GM23338 (cell line): Measurements from ENCODE around the gene SLC6A12. TPM values are rescaled to one million over a fixed set of nuclear protein-coding genes. Genes with fewer than 3 reads are reported as not detected.

Experiments
- ATAC-seq: fragments of 200-7000 bp; cut with Tn5 transposase; 3 replicates; pipeline ENCODE4 v1.9.1; 2020
- DNase-seq: peaks from one replicate; pipeline ENCODE4 v3.0.0-alpha.2; 2015; ENCODE audit warnings: low spot score
- H2AFZ ChIP-seq: fragments of 200-600 bp; sonication (generic); 2 replicates; pipeline ENCODE4 v1.8.0; 2016; ENCODE audit warnings: antibody characterized with exemption, mild to moderate bottlenecking, moderate library complexity
- H3F3A ChIP-seq: fragments of 200-600 bp; sonication (generic); replicated peaks from 2 replicates; pipeline ENCODE4 v1.8.0; 2017; ENCODE audit warnings: antibody characterized with exemption, mixed run types, low read depth
- H3K27ac ChIP-seq: fragments of 200-600 bp; sonication (generic); 2 replicates; pipeline ENCODE4 v1.6.1; 2016; ENCODE audit warnings: low read depth
- H3K27me3 ChIP-seq: fragments of 200-600 bp; sonication (generic); 2 replicates; pipeline ENCODE4 v1.8.0; 2016; ENCODE audit warnings: mild to moderate bottlenecking, mixed run types, moderate library complexity; ENCODE audit not compliant: insufficient read depth
- H3K36me3 ChIP-seq: fragments of 200-600 bp; sonication (generic); 2 replicates; pipeline ENCODE4 v1.8.0; 2016; ENCODE audit warnings: mild to moderate bottlenecking; ENCODE audit not compliant: insufficient read depth
- H3K4me1 ChIP-seq: fragments of 200-600 bp; sonication (generic); 2 replicates; pipeline ENCODE4 v1.8.0; 2016; ENCODE audit warnings: mild to moderate bottlenecking, moderate library complexity; ENCODE audit not compliant: insufficient read depth
- H3K4me2 ChIP-seq: fragments of 200-600 bp; sonication (generic); 2 replicates; pipeline ENCODE4 v1.7.1; 2017; ENCODE audit warnings: mixed run types
- H3K4me3 ChIP-seq: fragments of 200-600 bp; sonication (generic); 2 replicates; pipeline ENCODE4 v1.6.1; 2016; ENCODE audit warnings: mixed run types
- H3K79me2 ChIP-seq: fragments of 200-600 bp; sonication (generic); replicated peaks from 2 replicates; pipeline ENCODE4 v1.8.0; 2017; ENCODE audit warnings: mild to moderate bottlenecking; ENCODE audit not compliant: insufficient read depth
- H3K9me2 ChIP-seq: fragments of 200-600 bp; sonication (generic); 2 replicates; pipeline ENCODE4 v1.8.0; 2017; ENCODE audit not compliant: insufficient read depth
- H4K20me1 ChIP-seq: fragments of 200-600 bp; sonication (generic); replicated peaks from 2 replicates; pipeline ENCODE4 v1.8.0; 2017; ENCODE audit warnings: mild to moderate bottlenecking; ENCODE audit not compliant: insufficient read depth
- H3K27ac Mint-ChIP-seq: 2 replicates; pipeline ENCODE4 v1.8.0; 2020; ENCODE audit warnings: inconsistent platforms, mild to moderate bottlenecking, moderate library complexity, mixed read lengths
- H3K27me3 Mint-ChIP-seq: 3 replicates; pipeline ENCODE4 v1.8.0; 2022; ENCODE audit warnings: low read depth, mild to moderate bottlenecking, moderate library complexity, mixed read lengths, inconsistent platforms; ENCODE audit not compliant: insufficient read depth, poor library complexity
- H3K36me3 Mint-ChIP-seq: 3 replicates; pipeline ENCODE4 v1.8.0; 2021; ENCODE audit warnings: low read depth, mild to moderate bottlenecking, inconsistent platforms, moderate library complexity, mixed read lengths
- H3K4me1 Mint-ChIP-seq: 3 replicates; pipeline ENCODE4 v1.8.0; 2020; ENCODE audit warnings: mild to moderate bottlenecking, inconsistent platforms, mixed read lengths
- H3K4me3 Mint-ChIP-seq: 3 replicates; pipeline ENCODE4 v1.8.0; 2021; ENCODE audit warnings: moderate library complexity, mild to moderate bottlenecking, inconsistent platforms, mixed read lengths
- H3K9me3 Mint-ChIP-seq: 3 replicates; pipeline ENCODE4 v1.8.0; 2020; ENCODE audit warnings: moderate library complexity, mild to moderate bottlenecking, inconsistent platforms, mixed read lengths
- CREB1 ChIP-seq: fragments of 250-450 bp; sonication (Bioruptor Pico); IDR thresholded peaks from 2 replicates; pipeline ENCODE4 v1.5.0; 2020; ENCODE audit warnings: low read depth, mild to moderate bottlenecking, moderate library complexity
- EZH2 ChIP-seq: fragments of 200-600 bp; sonication (generic); IDR thresholded peaks from one replicate; pipeline ENCODE4 v1.8.0; 2017; ENCODE audit warnings: antibody characterized with exemption, mild to moderate bottlenecking, low read depth; ENCODE audit not compliant: unreplicated experiment
- EZH2phosphoT487 ChIP-seq: fragments of 200-600 bp; sonication (generic); IDR thresholded peaks from one replicate; pipeline ENCODE4 v1.8.1; 2018; ENCODE audit warnings: antibody characterized with exemption; ENCODE audit not compliant: unreplicated experiment
- JUNB ChIP-seq: IDR thresholded peaks from one replicate; pipeline ENCODE4 v1.6.1; 2016; ENCODE audit warnings: antibody characterized with exemption; ENCODE audit not compliant: unreplicated experiment
- NANOG ChIP-seq: IDR thresholded peaks from 2 replicates; pipeline ENCODE4 v1.6.1; 2016; ENCODE audit warnings: antibody characterized with exemption, borderline replicate concordance
- POLR2AphosphoS5 ChIP-seq: IDR thresholded peaks from 2 replicates; pipeline ENCODE4 v1.6.1; 2016; ENCODE audit warnings: antibody characterized with exemption, low read depth
- STAT1 ChIP-seq: IDR thresholded peaks from one replicate; pipeline ENCODE4 v1.6.1; 2016; ENCODE audit warnings: antibody characterized with exemption; ENCODE audit not compliant: unreplicated experiment
- ZNF114 ChIP-seq: fragments of 250-450 bp; sonication (Bioruptor Pico); IDR thresholded peaks from 2 replicates; pipeline ENCODE4 v1.5.0; 2020; ENCODE audit warnings: mild to moderate bottlenecking, moderate library complexity
- ZNF331 ChIP-seq: fragments of 250-450 bp; sonication (Bioruptor Pico); IDR thresholded peaks from 2 replicates; pipeline ENCODE4 v1.5.0; 2020; ENCODE audit warnings: low read depth, mild to moderate bottlenecking, moderate library complexity
- polyA plus RNA-seq: library from polyadenylated mRNA; unstranded; fragments of >200 nt; fragmentation: Nextera tagmentation; extraction: Ambion mirVana; gene quantifications from 2 replicates; pipeline ENCODE4 v1.2.1, GENCODE V29; 2016
- total RNA-seq: library from RNA; depleted of rRNA; stranded (reverse); fragments of >200 nt; shearing (Covaris generic); gene quantifications from 2 replicates; pipeline ENCODE4 v1.2.3, GENCODE V29; 2014
- TF ChIP-seq, protein P1 (sequence below), 2 experiments: fragments of 200-600 bp in 1 of 2; sonication (generic) in 1 of 2; conservative IDR thresholded peaks; 2 replicates each; pipeline versions ENCODE4 v1.5.1 to v1.6.1; 2016 to 2017; ENCODE audit warnings: antibody characterized with exemption in 2 of 2, low read depth in 2 of 2, mild to moderate bottlenecking in 2 of 2, moderate library complexity in 1 of 2
- TF ChIP-seq, protein P2 (sequence below): IDR thresholded peaks from one replicate; pipeline ENCODE4 v1.6.1; 2018; ENCODE audit warnings: antibody characterized with exemption; ENCODE audit not compliant: unreplicated experiment
- TF ChIP-seq, protein P3 (sequence below): fragments of 250-450 bp; sonication (Bioruptor Pico); IDR thresholded peaks from 2 replicates; pipeline ENCODE4 v1.5.0; 2020; ENCODE audit warnings: mild to moderate bottlenecking, moderate library complexity

The SLC6A12 gene
- total and polyA plus RNA-seq, 2 experiments from 2014 or later, result 0.56 TPM; not detected in 1

DNA sequence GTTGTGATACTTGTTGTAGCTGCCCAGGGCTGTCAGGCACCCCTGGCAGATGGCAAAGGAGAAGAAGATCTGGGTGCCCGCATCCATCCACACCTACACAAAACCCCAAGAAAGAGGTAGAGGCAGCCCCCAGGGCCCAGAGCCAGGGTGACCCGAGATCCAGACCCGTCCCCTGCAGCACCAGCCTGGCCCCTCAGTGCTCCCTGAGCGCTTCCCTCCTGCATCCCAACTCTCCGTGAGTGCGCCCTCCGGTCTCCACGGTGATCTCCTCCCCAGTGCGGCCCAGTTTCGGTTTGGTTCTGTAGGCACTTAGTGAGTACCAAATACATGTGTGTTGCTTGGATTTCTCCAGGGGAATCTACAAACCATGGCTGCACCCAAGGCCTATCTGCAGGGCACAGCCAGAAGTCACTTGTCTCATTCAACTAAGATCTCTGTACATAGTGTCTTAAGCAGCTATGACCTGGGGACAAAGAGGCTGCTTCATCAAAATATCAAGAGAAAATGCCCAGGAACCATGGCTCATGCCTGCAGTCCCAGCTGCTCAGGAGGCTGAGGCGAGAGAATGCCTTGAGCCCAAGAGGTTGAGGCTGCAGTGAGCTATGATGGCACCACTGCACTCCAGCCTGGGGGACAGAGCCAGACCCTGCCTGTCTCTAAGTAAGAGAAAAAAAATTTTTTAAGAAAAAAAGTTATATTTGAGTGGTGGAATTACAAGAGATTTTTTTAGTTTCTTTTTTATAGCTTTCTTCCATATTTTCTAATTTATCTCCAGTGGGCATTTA, 15.9 kb downstream of the SLC6A12 start (continued):
- TF ChIP-seq NANOG (no peak), STAT1 (no peak), POLR2AphosphoS5 (no peak), EZH2 (no peak)
- TF ChIP-seq, protein P1, sequence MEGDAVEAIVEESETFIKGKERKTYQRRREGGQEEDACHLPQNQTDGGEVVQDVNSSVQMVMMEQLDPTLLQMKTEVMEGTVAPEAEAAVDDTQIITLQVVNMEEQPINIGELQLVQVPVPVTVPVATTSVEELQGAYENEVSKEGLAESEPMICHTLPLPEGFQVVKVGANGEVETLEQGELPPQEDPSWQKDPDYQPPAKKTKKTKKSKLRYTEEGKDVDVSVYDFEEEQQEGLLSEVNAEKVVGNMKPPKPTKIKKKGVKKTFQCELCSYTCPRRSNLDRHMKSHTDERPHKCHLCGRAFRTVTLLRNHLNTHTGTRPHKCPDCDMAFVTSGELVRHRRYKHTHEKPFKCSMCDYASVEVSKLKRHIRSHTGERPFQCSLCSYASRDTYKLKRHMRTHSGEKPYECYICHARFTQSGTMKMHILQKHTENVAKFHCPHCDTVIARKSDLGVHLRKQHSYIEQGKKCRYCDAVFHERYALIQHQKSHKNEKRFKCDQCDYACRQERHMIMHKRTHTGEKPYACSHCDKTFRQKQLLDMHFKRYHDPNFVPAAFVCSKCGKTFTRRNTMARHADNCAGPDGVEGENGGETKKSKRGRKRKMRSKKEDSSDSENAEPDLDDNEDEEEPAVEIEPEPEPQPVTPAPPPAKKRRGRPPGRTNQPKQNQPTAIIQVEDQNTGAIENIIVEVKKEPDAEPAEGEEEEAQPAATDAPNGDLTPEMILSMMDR (conservative IDR thresholded peaks at IDR 0.05; ENCODE audit: low read depth in 2 of 2), result no peak
- TF ChIP-seq, protein P2, sequence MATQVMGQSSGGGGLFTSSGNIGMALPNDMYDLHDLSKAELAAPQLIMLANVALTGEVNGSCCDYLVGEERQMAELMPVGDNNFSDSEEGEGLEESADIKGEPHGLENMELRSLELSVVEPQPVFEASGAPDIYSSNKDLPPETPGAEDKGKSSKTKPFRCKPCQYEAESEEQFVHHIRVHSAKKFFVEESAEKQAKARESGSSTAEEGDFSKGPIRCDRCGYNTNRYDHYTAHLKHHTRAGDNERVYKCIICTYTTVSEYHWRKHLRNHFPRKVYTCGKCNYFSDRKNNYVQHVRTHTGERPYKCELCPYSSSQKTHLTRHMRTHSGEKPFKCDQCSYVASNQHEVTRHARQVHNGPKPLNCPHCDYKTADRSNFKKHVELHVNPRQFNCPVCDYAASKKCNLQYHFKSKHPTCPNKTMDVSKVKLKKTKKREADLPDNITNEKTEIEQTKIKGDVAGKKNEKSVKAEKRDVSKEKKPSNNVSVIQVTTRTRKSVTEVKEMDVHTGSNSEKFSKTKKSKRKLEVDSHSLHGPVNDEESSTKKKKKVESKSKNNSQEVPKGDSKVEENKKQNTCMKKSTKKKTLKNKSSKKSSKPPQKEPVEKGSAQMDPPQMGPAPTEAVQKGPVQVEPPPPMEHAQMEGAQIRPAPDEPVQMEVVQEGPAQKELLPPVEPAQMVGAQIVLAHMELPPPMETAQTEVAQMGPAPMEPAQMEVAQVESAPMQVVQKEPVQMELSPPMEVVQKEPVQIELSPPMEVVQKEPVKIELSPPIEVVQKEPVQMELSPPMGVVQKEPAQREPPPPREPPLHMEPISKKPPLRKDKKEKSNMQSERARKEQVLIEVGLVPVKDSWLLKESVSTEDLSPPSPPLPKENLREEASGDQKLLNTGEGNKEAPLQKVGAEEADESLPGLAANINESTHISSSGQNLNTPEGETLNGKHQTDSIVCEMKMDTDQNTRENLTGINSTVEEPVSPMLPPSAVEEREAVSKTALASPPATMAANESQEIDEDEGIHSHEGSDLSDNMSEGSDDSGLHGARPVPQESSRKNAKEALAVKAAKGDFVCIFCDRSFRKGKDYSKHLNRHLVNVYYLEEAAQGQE, result no peak

DNA sequence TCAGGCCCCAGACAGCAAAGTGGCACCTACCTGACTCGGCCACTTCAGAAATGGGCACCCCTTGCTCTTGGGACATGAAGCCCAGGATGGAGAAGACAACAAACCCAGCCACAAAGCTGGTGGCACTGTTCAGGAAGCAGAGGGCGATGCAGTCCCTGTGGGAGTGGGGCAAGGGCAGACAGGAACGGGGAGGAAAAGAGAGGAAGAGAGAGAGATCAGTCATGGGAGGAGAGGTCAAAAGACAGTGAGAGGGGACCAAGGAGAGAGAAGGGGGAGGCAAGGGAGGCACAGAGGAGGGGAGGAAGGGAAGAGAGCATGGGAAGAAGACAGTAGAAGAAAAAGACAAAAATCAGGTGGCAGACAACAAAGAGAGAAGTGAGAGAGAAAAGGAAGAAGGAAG, 16.6 kb downstream of the SLC6A12 start:
- Histone ChIP-seq H3K9me2 (no peaks in the 10 kb centered on the region), H3K79me2 (no peaks in the 10 kb centered on the region), H3K4me1 (peaks cover 23% of the 10 kb centered on the region), H3K27ac (no peak overlapping the region), H2AFZ (no peak overlapping the region), H3K27me3 (peaks cover 13% of the 10 kb centered on the region), H3K36me3 (no peaks in the 10 kb centered on the region), H3F3A (no peaks in the 10 kb centered on the region), H3K4me3 (no peak overlapping the region), H4K20me1 (no peaks in the 10 kb centered on the region), H3K4me2 (no peak overlapping the region)
- Mint-ChIP-seq H3K9me3 (peaks cover 6% of the 10 kb centered on the region; the same call in 2 of the 3 replicates), H3K36me3 (no peaks in the 10 kb centered on the region), H3K4me1 (peaks cover 17% of the 10 kb centered on the region), H3K27ac (no peak overlapping the region), H3K4me3 (no peak overlapping the region), H3K27me3 (peaks cover 17% of the 10 kb centered on the region)
- DNase-seq, result no peak
- ATAC-seq, result no peak
- no peak for TF ChIP-seq ZNF331 (CRISPR knock-in tag)
- no peak for TF ChIP-seq EZH2phosphoT487
- TF ChIP-seq ZNF114 (CRISPR knock-in tag), result no peak
- no peak for TF ChIP-seq EZH2
- TF ChIP-seq CREB1, result no peak
- no peak for TF ChIP-seq JUNB
- TF ChIP-seq, protein P3, sequence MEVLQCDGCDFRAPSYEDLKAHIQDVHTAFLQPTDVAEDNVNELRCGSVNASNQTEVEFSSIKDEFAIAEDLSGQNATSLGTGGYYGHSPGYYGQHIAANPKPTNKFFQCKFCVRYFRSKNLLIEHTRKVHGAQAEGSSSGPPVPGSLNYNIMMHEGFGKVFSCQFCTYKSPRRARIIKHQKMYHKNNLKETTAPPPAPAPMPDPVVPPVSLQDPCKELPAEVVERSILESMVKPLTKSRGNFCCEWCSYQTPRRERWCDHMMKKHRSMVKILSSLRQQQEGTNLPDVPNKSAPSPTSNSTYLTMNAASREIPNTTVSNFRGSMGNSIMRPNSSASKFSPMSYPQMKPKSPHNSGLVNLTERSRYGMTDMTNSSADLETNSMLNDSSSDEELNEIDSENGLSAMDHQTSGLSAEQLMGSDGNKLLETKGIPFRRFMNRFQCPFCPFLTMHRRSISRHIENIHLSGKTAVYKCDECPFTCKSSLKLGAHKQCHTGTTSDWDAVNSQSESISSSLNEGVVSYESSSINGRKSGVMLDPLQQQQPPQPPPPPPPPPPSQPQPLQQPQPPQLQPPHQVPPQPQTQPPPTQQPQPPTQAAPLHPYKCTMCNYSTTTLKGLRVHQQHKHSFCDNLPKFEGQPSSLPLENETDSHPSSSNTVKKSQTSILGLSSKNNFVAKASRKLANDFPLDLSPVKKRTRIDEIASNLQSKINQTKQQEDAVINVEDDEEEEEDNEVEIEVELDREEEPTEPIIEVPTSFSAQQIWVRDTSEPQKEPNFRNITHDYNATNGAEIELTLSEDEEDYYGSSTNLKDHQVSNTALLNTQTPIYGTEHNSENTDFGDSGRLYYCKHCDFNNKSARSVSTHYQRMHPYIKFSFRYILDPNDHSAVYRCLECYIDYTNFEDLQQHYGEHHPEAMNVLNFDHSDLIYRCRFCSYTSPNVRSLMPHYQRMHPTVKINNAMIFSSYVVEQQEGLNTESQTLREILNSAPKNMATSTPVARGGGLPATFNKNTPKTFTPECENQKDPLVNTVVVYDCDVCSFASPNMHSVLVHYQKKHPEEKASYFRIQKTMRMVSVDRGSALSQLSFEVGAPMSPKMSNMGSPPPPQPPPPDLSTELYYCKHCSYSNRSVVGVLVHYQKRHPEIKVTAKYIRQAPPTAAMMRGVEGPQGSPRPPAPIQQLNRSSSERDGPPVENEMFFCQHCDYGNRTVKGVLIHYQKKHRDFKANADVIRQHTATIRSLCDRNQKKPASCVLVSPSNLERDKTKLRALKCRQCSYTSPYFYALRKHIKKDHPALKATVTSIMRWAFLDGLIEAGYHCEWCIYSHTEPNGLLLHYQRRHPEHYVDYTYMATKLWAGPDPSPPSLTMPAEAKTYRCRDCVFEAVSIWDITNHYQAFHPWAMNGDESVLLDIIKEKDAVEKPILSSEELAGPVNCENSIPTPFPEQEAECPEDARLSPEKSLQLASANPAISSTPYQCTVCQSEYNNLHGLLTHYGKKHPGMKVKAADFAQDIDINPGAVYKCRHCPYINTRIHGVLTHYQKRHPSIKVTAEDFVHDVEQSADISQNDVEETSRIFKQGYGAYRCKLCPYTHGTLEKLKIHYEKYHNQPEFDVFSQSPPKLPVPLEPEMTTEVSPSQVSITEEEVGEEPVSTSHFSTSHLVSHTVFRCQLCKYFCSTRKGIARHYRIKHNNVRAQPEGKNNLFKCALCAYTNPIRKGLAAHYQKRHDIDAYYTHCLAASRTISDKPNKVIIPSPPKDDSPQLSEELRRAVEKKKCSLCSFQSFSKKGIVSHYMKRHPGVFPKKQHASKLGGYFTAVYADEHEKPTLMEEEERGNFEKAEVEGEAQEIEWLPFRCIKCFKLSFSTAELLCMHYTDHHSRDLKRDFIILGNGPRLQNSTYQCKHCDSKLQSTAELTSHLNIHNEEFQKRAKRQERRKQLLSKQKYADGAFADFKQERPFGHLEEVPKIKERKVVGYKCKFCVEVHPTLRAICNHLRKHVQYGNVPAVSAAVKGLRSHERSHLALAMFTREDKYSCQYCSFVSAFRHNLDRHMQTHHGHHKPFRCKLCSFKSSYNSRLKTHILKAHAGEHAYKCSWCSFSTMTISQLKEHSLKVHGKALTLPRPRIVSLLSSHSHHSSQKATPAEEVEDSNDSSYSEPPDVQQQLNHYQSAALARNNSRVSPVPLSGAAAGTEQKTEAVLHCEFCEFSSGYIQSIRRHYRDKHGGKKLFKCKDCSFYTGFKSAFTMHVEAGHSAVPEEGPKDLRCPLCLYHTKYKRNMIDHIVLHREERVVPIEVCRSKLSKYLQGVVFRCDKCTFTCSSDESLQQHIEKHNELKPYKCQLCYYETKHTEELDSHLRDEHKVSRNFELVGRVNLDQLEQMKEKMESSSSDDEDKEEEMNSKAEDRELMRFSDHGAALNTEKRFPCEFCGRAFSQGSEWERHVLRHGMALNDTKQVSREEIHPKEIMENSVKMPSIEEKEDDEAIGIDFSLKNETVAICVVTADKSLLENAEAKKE (CRISPR knock-in tag), result no peak
